ENCODE data around the gene CFAP43. TPM values are rescaled to one million over a fixed set of nuclear protein-coding genes. Genes with fewer than 3 reads are reported as not detected.

CFAP43 gene
- total and polyA plus RNA-seq, 4 donors = 0.10 to 0.33 (median 0.15) TPM

DNA sequence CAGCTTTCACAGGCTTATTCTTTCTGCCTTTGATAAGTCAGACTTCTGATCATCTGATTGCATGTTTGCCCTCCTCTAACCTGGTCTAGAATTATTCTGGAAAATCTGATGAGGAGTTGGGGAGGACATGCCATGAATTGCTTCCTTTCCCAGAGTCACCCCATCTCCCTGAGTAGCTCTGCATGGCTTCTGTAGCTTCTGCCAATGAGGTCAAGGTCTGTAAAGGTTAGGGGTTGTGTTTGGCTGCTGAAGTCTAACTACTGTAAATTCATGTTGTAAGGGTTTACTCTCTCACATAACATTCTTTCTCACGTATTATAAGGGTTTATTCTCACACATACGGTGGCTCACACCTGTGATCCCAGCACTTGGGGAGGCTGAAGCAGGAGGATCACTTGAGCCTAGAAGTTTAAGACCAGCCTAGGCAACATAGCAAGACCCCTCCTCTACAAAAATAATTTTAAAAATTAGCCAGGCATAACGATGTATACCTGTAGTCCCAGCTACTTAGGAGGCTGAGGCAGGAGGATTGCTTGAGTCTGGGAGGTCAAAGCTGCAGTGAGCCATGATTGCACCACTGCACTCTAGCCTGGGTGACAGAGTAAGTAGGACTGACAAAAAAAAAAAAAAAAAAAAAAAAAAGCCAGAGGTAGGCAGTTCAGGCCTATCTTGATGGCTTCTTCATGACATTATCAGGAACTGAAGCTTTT, 47.5 kb upstream of the CFAP43 start:
- H3K9me3 ChIP-seq (ENCODE audit: control insufficient read depth in 4 of 4, low read length in 3 of 4) = no peaks in the 10 kb centered on the region
- H3K4me3 ChIP-seq (ENCODE audit: low read depth in 1 of 3, low read length in 3 of 3) = no peak overlapping the region
- H3K36me3 ChIP-seq (ENCODE audit: control insufficient read depth in 4 of 4, insufficient read depth in 3 of 4, low read depth in 1 of 4, low read length in 3 of 4) = no peaks in the 10 kb centered on the region
- DNase-seq (ENCODE audit: low spot score) = no peak
- H3K4me1 ChIP-seq (ENCODE audit: control insufficient read depth in 4 of 4, insufficient read depth in 4 of 4, low read length in 3 of 4) = peaks cover 0 to 5% (median 3%) of the 10 kb centered on the region in 4 donors
- 89% methylated on average over 3 of the region's 3 CpGs for WGBS
- no peak overlapping the region for H3K9ac ChIP-seq (ENCODE audit: low read depth in 1 of 2, low read length in 2 of 2)
- H3K27ac ChIP-seq (ENCODE audit: low read depth in 1 of 2, low read length in 2 of 2) = no peak overlapping the region
- no peak for TF ChIP-seq HNF4A (conservative IDR thresholded peaks at IDR 0.05)
- no peak for TF ChIP-seq JUND (IDR thresholded peaks at IDR 0.05)
- TF ChIP-seq, protein P1, sequence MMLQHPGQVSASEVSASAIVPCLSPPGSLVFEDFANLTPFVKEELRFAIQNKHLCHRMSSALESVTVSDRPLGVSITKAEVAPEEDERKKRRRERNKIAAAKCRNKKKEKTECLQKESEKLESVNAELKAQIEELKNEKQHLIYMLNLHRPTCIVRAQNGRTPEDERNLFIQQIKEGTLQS (IDR thresholded peaks at IDR 0.05) = no peak
- no peak for TF ChIP-seq NR2F2 (IDR thresholded peaks at IDR 0.05)
- no peak for TF ChIP-seq SP1 (IDR thresholded peaks at IDR 0.05)
- TF ChIP-seq RAD21 (IDR thresholded peaks at IDR 0.05) = no peak
- no peak for TF ChIP-seq EGR1 (IDR thresholded peaks at IDR 0.05; ENCODE audit: low read depth in 2 of 2)
- TF ChIP-seq FOXA1 (IDR thresholded peaks at IDR 0.05) = no peak
- TF ChIP-seq, protein P2, sequence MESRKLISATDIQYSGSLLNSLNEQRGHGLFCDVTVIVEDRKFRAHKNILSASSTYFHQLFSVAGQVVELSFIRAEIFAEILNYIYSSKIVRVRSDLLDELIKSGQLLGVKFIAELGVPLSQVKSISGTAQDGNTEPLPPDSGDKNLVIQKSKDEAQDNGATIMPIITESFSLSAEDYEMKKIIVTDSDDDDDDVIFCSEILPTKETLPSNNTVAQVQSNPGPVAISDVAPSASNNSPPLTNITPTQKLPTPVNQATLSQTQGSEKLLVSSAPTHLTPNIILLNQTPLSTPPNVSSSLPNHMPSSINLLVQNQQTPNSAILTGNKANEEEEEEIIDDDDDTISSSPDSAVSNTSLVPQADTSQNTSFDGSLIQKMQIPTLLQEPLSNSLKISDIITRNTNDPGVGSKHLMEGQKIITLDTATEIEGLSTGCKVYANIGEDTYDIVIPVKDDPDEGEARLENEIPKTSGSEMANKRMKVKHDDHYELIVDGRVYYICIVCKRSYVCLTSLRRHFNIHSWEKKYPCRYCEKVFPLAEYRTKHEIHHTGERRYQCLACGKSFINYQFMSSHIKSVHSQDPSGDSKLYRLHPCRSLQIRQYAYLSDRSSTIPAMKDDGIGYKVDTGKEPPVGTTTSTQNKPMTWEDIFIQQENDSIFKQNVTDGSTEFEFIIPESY (IDR thresholded peaks at IDR 0.05) = no peak
- no peak for TF ChIP-seq YY1 (IDR thresholded peaks at IDR 0.05)
- TF ChIP-seq, protein P3, sequence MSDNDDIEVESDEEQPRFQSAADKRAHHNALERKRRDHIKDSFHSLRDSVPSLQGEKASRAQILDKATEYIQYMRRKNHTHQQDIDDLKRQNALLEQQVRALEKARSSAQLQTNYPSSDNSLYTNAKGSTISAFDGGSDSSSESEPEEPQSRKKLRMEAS (IDR thresholded peaks at IDR 0.05) = no peak
- no peaks in the 10 kb centered on the region for H3K27me3 ChIP-seq (ENCODE audit: control insufficient read depth in 4 of 4, insufficient read depth in 4 of 4, low read length in 3 of 4)

DNA sequence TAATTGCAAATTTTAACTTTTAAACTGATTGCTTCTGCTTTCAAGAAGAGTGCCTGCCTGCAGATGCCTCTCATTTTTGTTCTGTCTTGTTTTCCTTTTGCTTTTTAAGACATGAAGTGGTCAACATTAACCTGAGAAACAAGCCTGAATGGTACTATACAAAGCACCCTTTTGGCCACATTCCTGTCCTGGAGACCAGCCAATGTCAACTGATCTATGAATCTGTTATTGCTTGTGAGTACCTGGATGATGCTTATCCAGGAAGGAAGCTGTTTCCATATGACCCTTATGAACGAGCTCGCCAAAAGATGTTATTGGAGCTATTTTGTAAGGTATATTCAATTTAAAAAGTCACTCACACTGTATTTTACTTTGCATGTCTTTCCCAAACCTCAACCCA, 45.6 kb upstream of the CFAP43 start:
- Histone ChIP-seq H3K9me3 (ENCODE audit: control insufficient read depth in 4 of 4, low read length in 3 of 4) (no peaks in the 10 kb centered on the region), H3K27ac (ENCODE audit: low read depth in 1 of 2, low read length in 2 of 2) (no peak overlapping the region), H3K9ac (ENCODE audit: low read depth in 1 of 2, low read length in 2 of 2) (no peak overlapping the region), H3K4me1 (ENCODE audit: control insufficient read depth in 4 of 4, insufficient read depth in 4 of 4, low read length in 3 of 4) (peaks cover 0 to 7% (median 4%) of the 10 kb centered on the region in 4 donors), H3K4me3 (ENCODE audit: low read depth in 1 of 3, low read length in 3 of 3) (no peak overlapping the region), H3K36me3 (ENCODE audit: control insufficient read depth in 4 of 4, insufficient read depth in 3 of 4, low read depth in 1 of 4, low read length in 3 of 4) (no peaks in the 10 kb centered on the region), H3K27me3 (ENCODE audit: control insufficient read depth in 4 of 4, insufficient read depth in 4 of 4, low read length in 3 of 4) (no peaks in the 10 kb centered on the region)
- TF ChIP-seq EGR1 (IDR thresholded peaks at IDR 0.05; ENCODE audit: low read depth in 2 of 2) = no peak
- TF ChIP-seq RXRA (IDR thresholded peaks at IDR 0.05) = no peak
- no peak for TF ChIP-seq TAF1 (conservative IDR thresholded peaks at IDR 0.05)
- TF ChIP-seq, protein P4, sequence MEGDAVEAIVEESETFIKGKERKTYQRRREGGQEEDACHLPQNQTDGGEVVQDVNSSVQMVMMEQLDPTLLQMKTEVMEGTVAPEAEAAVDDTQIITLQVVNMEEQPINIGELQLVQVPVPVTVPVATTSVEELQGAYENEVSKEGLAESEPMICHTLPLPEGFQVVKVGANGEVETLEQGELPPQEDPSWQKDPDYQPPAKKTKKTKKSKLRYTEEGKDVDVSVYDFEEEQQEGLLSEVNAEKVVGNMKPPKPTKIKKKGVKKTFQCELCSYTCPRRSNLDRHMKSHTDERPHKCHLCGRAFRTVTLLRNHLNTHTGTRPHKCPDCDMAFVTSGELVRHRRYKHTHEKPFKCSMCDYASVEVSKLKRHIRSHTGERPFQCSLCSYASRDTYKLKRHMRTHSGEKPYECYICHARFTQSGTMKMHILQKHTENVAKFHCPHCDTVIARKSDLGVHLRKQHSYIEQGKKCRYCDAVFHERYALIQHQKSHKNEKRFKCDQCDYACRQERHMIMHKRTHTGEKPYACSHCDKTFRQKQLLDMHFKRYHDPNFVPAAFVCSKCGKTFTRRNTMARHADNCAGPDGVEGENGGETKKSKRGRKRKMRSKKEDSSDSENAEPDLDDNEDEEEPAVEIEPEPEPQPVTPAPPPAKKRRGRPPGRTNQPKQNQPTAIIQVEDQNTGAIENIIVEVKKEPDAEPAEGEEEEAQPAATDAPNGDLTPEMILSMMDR (IDR thresholded peaks at IDR 0.05; ENCODE audit: low read depth, low read length, missing input control) = no peak
- no peak for TF ChIP-seq FOXA1 (IDR thresholded peaks at IDR 0.05)
- no peak for TF ChIP-seq RAD21 (IDR thresholded peaks at IDR 0.05)
- TF ChIP-seq, protein P1 (IDR thresholded peaks at IDR 0.05) = no peak
- no peak for TF ChIP-seq FOXA2 (IDR thresholded peaks at IDR 0.05)
- TF ChIP-seq, protein P5, sequence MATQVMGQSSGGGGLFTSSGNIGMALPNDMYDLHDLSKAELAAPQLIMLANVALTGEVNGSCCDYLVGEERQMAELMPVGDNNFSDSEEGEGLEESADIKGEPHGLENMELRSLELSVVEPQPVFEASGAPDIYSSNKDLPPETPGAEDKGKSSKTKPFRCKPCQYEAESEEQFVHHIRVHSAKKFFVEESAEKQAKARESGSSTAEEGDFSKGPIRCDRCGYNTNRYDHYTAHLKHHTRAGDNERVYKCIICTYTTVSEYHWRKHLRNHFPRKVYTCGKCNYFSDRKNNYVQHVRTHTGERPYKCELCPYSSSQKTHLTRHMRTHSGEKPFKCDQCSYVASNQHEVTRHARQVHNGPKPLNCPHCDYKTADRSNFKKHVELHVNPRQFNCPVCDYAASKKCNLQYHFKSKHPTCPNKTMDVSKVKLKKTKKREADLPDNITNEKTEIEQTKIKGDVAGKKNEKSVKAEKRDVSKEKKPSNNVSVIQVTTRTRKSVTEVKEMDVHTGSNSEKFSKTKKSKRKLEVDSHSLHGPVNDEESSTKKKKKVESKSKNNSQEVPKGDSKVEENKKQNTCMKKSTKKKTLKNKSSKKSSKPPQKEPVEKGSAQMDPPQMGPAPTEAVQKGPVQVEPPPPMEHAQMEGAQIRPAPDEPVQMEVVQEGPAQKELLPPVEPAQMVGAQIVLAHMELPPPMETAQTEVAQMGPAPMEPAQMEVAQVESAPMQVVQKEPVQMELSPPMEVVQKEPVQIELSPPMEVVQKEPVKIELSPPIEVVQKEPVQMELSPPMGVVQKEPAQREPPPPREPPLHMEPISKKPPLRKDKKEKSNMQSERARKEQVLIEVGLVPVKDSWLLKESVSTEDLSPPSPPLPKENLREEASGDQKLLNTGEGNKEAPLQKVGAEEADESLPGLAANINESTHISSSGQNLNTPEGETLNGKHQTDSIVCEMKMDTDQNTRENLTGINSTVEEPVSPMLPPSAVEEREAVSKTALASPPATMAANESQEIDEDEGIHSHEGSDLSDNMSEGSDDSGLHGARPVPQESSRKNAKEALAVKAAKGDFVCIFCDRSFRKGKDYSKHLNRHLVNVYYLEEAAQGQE (IDR thresholded peaks at IDR 0.05) = no peak
- DNase-seq (ENCODE audit: low spot score) = no peak
- WGBS = 71% methylated on average over 2 of the region's 2 CpGs

All from liver (tissue), 9 donors.